NCI-H774 (cell line): Measurements from ENCODE around the gene MRPL58.
"Not testable (repeated sequence)": the region's sequence is repeated elsewhere in the genome, so short reads cannot be mapped to it uniquely, and the experiment has no call there.

ENCODE experiments used
- DNase-seq: peaks from one replicate; lab custom pipeline; 2025; lab: John Stamatoyannopoulos, UW

MRPL58 gene

GRCh38 chr17:74987909-74988711 is 24.4 kb upstream of the MRPL58 start:
- peak; percentile 31 for DNase-seq

GRCh38 chr17:74990581-74991105 is 21.8 kb upstream of the MRPL58 start:
- DNase-seq: no peak

- DNase-seq: no peak
Observed at GRCh38 chr17:74992223-74992622, 20.2 kb upstream of the MRPL58 start.

- no peak for DNase-seq
Observed at GRCh38 chr17:74994440-74994839, 18.0 kb upstream of the MRPL58 start.

- no peak for DNase-seq
Observed at GRCh38 chr17:74995847-74996246, 16.6 kb upstream of the MRPL58 start.

- no peak for DNase-seq
Observed at GRCh38 chr17:74998783-74999182, 13.7 kb upstream of the MRPL58 start.

GRCh38 chr17:74999523-74999922 is 12.9 kb upstream of the MRPL58 start:
- DNase-seq: no peak

- DNase-seq: no peak
Observed at GRCh38 chr17:75001915-75002843, 10.3 kb upstream of the MRPL58 start.

- no peak for DNase-seq
Observed at GRCh38 chr17:75003070-75003956, 9.2 kb upstream of the MRPL58 start.

GRCh38 chr17:75003957-75004355 is 8.5 kb upstream of the MRPL58 start:
- DNase-seq: no peak

- DNase-seq: no peak
Observed at GRCh38 chr17:75004371-75004770, 8.1 kb upstream of the MRPL58 start.

GRCh38 chr17:75005291-75005690 is 7.2 kb upstream of the MRPL58 start:
- no peak for DNase-seq

- DNase-seq: not testable (repeated sequence)
Observed at GRCh38 chr17:75006084-75006483, 6.4 kb upstream of the MRPL58 start.

- DNase-seq: no peak
Observed at GRCh38 chr17:75006653-75007052, 5.8 kb upstream of the MRPL58 start.

GRCh38 chr17:75008373-75008772 is 4.1 kb upstream of the MRPL58 start:
- no peak for DNase-seq

- DNase-seq: no peak
Observed at GRCh38 chr17:75009139-75009724, 3.2 kb upstream of the MRPL58 start.

GRCh38 chr17:75010683-75011400 is 1.6 kb upstream of the MRPL58 start:
- DNase-seq: peak; percentile 82

- DNase-seq: peak; percentile 52
Observed at GRCh38 chr17:75011401-75012095, 922 bp upstream of the MRPL58 start.

GRCh38 chr17:75012096-75012345 is 449 bp upstream of the MRPL58 start:
- no peak for DNase-seq

- no peak for DNase-seq
Observed at GRCh38 chr17:75013092-75013559, 656 bp downstream of the MRPL58 start.
